Occipital lobe (tissue), 2 donors: Measurements from ENCODE around the gene SDCBP2. TPM values are rescaled to one million over a fixed set of nuclear protein-coding genes. Genes with fewer than 3 reads are reported as not detected.

ENCODE experiments used
- DNase-seq: peaks from one replicate; lab custom pipeline; 2025; lab: John Stamatoyannopoulos, UW
- total RNA-seq: library from RNA; depleted of rRNA; stranded (reverse); fragments of >200 nt; gene quantifications from one replicate; pipeline ENCODE4 v1.2.3, GENCODE V29; 2014

Gene SDCBP2
- total RNA-seq, 1 donor from 2014 or later, result 2.0 TPM

DNA sequence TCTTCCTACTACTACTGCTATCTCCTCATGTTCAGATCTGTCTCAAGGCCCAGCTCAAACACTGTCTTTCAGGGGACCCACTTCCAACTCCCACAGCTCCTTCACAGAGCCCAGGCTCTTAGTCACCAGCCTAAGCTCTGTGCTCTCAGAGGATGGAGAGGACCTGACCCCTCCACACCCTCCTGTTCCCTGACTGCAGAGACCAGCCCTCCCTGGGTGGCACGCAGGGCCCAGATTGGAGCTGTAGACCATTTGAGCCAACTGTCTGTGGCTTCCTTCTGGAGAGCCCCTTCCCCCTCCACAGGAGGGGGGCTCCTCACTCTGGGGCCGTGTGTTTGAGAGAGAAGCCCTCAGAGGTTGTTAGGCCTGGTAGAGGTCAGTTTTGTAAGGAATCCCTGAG, 53.0 kb downstream of the SDCBP2 start:
- DNase-seq, result no peak

DNA sequence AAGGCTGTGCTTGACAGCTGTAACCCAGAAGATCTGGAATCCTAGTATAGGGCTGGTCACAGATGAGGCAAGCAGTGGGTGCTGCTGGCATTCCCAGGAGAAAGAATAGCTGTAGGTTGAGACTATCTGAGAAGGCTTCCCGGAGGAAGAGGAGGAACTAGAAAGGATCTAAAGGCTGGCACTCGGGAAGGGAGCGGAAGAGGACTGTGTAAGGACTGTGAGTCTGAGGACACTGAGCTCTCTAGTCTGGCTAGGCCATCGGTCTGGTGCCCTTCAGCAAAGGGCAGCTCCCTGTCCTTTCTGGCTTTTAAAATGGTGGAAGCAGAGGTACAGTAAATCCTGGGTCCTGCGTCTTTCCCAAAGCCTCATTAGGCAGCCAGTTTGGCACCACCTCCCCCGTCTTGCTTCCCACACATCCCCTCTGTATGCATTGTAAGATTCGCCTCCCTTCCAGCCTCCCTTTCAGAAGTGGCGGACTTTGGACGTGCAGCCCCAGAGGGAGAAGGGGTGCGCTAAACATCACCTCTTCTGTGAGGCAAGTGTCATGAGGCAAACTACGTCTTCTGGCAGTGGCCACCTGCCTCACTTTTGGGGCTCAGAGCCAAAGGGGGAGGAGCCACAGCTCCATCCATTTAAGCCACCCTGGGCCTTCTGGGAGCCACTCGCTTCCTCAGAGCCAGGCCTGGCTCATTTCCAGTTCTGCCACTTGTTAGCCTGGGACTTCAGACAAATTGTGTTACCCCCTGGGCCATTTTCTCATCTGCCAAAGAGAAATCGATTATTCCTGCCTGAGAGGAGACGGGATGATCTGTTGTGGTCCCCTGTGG, 54.2 kb downstream of the SDCBP2 start:
- no peak for DNase-seq

DNA sequence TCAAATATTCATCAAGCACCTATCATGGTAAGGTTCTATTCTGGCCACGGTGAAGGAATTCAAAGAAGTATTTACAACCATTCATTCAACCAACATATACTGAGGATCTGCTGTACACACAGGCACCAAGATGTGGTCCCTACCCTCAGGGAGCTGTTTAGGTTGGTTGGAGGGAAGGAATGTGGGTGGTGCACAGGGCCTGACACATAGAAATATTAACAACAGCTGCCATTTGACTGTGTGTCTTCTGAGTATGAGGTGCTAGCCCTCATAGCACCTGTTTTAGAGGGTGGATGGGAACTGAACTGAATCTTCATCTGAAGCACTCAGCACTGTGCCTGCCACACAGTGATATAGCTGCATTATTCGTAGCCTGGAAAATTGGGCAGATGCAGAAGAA, 55.6 kb downstream of the SDCBP2 start:
- no peak for DNase-seq

DNA sequence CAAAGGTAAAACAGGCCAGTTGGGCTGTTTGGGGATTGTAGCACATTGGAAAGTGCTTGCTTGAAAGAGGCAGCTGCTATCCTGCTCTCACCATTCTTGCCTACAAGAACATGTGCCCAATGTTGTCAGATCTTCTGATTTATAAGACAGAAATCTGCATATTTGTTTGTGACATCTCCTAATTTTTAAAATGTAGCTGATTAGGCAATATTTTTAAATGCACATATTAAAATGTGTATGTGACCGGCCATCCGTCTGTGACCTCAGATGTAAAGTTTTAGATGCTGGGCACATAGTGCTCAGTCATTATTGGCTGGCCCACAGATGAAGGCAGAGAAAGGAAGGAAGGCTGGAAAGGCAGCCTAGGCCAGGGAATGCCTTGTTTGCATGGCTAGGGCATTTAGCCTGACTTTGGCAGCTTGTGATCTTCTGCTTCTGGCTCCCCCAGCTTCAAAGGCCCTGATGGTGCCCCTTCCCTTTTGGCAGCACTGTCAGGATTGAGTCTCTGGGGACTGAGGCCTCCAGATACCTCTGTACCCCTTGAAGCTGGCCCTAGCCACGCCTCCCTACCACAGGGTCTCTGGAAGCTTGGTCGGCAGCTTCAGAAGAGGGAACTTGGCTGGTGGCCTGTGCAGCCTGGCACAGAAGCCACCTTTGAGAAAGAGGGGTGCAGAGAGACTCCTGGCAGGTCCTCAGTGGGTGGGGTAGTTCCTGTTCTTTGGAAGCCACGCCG, 56.4 kb downstream of the SDCBP2 start:
- DNase-seq, result no peak

DNA sequence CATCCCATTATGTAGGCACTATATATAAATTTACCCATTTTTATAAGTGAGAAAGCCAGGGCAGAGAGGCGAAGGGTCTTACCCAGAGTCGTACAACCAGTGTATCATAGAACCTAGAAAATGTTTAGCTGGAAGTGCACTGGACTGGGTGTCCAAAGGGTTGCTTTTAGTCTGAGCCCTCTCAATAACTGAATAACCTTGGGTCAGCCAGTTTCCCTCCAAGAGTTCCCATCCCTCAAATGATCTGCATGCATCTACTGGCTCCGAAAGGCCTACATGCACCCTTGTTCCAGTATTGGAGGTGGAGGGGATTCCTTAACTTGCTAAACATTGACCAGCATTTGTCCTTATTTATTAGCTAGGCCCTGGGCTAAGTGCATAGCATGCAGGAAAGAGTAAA, 59.1 kb downstream of the SDCBP2 start:
- no peak for DNase-seq

DNA sequence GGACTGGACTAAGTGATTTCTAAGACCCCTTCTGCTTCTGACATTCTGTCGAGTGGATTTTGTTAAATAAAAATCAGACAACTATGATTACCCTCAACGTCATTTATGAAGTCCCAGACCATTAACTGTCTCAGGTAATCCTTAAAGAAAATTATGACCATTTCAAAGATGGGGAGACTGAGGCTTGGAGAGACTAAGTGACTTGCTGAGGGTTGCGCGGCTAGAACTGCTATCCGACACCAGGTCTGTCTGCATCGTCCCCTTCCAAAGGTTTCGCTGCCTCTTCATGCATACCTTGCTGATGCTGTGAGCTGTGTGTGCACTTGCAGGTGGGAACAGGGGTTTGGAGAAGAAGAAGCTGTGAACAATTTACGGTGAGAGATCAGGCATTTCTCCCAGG, 59.7 kb downstream of the SDCBP2 start:
- DNase-seq, result no peak

DNA sequence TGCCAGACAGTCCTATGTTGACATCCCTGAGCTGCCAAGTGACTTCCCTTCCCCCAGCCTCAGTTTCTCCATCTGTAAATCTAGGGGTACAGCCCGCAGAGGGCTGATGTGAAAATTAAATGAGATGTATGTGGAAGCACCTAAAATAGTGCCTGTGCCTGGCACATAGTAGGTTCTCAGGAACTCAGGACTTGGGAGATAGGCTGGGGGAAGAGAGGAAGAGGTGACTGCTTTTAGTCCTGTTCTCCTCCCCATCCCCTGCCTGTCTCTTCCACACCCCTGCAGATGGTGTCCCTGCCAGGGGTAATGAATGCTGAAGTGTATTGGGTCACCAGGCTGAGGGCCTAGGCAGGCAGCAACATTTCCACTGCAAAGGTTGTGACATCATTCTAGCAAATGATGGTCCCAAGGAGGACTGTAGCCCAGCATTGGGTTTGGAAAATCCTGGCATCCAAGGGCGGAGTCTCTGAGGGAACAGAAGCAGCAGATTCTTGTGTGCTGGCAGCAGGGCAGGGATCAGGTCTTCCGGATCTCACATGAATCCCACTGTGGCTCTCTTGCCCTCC, 61.0 kb downstream of the SDCBP2 start:
- DNase-seq, result no peak

DNA sequence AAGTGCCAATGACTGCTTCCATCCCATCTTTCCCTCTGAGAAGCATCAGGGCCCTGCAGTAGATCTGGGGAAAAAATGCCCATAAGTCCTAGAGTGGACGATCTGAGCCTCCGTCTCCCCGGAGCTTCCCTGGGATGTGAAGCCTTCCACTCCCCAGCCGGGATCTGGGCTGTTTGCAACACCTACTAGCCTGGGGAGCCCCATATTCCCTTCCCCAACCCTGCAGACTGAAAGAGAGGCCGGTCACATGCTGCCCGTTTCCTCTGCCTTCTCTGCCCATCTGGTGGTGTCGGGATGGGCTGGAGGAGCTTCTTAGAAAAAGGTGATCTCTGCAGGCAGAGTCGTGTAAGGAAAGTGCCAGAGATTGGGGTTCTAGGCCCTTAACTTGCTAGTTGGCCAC, 61.8 kb downstream of the SDCBP2 start:
- no peak for DNase-seq

DNA sequence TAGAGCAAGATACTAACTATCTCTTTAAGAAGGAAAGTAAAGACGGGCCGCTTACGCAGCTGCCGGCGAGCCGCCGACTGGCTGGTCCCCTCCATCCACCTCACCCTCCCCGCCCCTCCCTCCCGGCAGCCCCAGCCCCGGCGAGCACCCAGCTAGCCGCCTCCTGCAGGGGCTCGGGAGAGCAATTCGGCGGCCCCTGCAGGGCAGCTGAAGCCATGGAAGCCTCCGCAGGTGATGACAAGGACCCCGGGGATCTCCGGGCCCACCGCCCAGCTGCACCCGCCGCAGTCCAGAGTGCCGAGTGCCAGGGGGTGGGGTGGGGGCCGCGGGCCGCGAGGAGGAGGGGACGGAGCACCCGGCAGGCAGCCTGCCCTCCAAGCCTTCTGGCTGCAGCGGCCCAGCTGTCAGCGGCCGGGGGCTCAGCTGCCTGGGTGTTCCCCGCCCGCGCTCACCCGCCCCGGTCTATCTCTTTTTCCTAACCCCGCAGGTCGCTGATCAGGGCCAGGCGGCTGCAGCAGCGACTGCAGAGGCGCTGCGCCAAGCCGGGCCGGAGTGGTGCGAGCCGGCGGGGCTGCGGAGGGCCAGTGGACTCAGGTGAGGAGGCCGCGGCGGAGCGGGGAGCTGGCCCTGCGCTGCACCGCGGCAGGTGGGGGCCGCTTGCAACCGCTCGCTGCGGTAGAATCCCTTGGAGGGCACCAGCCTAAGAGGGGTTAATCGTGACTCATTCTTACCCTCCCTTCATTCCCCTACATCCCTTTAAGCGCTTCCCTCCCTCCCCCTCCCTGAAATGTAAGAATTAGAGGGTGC, 62.6 kb downstream of the SDCBP2 start, which contains the start of gene SNPH:
SNPH (plus strand) TSS at position 128 of the 807 bp plus-strand sequence. CDS start 29,946 bp downstream, outside the sequence.
- peak; percentile 75 for DNase-seq

DNA sequence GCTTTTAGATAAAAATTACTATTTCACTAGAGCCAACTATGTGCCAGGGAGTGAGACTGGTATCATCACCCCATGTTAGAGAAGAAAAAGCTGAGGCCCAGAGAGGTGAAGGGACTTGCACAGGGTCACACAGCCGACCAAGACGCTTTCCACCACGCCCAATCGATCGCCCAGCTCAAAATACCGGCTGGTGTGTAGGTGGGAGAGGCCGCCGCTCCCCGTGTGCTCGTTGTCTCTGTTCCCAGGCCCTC, 63.1 kb downstream of the SDCBP2 start:
- DNase-seq, result no peak

DNA sequence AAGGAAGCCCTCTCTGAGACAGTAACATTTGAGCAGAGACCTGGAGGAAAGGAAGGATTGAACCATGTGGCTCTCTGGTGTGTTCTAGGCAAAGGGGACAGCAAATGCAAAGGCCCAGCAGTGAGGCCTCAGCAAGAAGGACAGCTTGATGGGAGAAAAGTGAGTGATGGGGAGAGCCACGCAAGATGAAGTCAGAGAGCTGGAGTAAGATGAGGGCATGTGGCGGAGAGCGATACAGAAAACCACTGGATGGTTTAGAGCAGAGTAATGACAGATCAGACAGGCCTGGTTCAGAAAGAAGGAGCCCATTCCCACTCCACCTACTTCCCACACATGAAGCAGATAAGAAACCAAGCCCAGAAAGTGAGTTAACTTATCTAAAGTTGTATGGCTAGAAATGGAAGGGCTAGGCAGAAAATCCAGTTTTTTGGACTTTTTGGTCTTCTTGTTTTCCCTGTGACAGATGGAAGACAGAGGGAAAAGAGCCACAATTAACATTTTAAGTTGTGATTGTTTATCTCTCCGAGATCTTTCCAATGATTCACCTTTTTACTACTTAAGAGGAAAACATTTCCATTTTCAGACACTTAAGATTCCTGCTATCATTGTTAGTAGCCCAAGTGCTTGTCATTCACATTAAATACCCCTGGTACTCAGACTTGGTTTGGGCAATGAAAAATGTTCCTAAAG, 63.6 kb downstream of the SDCBP2 start:
- no peak for DNase-seq

DNA sequence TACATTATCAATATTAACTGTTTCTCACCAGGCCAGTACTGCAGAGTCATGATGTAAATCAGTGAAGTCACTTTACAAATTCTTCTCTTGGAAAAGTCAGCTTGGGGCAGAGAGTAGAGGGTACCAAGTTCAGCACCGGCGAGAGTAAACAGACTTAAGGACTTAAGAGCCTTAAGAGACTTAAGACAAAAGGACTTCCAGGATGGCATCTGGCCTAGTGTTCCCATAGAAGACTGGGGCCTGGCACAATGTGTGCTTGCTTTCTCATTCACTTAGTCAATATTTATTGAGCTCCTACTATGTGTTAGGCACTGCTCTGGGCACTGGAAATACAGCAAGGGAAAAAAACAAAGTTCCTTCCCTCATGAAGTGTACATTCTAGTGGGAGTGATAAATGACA, 64.2 kb downstream of the SDCBP2 start:
- no peak for DNase-seq

DNA sequence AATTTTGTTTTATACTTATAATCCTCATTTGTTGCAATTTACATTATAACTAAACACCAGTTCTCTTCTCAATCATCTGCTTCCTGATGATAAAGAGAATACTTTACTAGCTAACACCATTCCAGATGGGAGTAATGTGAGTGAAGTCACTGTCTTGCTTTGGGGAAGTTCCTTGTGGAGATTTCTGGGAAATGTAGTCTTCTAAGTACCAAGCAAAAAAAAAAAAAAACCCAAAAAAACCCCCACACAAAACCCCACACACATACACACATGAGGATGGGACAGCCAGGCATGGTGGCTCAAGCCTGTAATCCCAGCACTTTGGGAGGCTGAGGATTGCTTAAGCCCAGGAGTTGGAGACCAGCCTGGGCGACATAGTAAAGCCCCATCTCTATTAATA, 65.1 kb downstream of the SDCBP2 start:
- DNase-seq, result no peak

Other genes with a start within 250 kb of the SDCBP2 start
- 20.7 TPM for gene PSMF1, start 210.5 kb downstream of the SDCBP2 start, total RNA-seq
- 8.0 TPM for gene TMEM74B, start 144.2 kb downstream of the SDCBP2 start, total RNA-seq
- gene C20orf202, start 125.7 kb downstream of the SDCBP2 start, total RNA-seq, result 0.16 TPM
- gene RAD21L1, start 103.1 kb downstream of the SDCBP2 start, total RNA-seq, result not detected
- gene SNPH, start 62.8 kb downstream of the SDCBP2 start, total RNA-seq, result 23.4 TPM
- gene FKBP1A, start 63.9 kb upstream of the SDCBP2 start, total RNA-seq, result 79.4 TPM
- gene NSFL1C, start 137.7 kb upstream of the SDCBP2 start, total RNA-seq, result 28.9 TPM
- 0.62 TPM for gene SIRPB2, start 162.3 kb upstream of the SDCBP2 start, total RNA-seq
- not detected for gene SIRPD, start 228.6 kb upstream of the SDCBP2 start, total RNA-seq